Effector CD4-positive, alpha-beta T cell (primary cell): Measurements from ENCODE around the gene XKRX.

Experiments used
- DNase-seq: peaks from one replicate; pipeline ENCODE4 v3.0.0-alpha.2; 2020
- total RNA-seq: gene quantifications from one replicate; lab custom pipeline; 2026; lab: John Stamatoyannopoulos, UW

Gene XKRX
- total RNA-seq, result 0.56 reads per million

- DNase-seq, result no peak
Observed at GRCh38 chrX:100928660-100929613, at the start of gene XKRX. TSS of gene XKRX (minus strand) at chrX:100928917. CDS start at chrX:100928304, 613 bp downstream.

- no peak for DNase-seq
Observed at GRCh38 chrX:100976211-100976610, 47.5 kb upstream of the XKRX start.

- no peak for DNase-seq
Observed at GRCh38 chrX:100975212-100975611, 46.5 kb upstream of the XKRX start.

GRCh38 chrX:100973411-100973810 lies 44.7 kb upstream of the XKRX start:
- no peak for DNase-seq

- no peak for DNase-seq
Observed at GRCh38 chrX:100969936-100970335, 41.2 kb upstream of the XKRX start.

GRCh38 chrX:100969408-100969807 lies 40.7 kb upstream of the XKRX start, which contains the start of gene ARL13A:
TSS of gene ARL13A (plus strand) at chrX:100969708. CDS start at chrX:100973690, 3,982 bp downstream.
- DNase-seq, result no peak

GRCh38 chrX:100964362-100964761 lies 35.6 kb upstream of the XKRX start:
- DNase-seq, result no peak

- DNase-seq, result no peak
Observed at GRCh38 chrX:100962811-100963210, 34.1 kb upstream of the XKRX start.

- DNase-seq, result no peak
Observed at GRCh38 chrX:100948557-100948956, 19.8 kb upstream of the XKRX start.

- no peak for DNase-seq
Observed at GRCh38 chrX:100946299-100946927, 17.7 kb upstream of the XKRX start.

GRCh38 chrX:100944601-100945000 lies 15.9 kb upstream of the XKRX start:
- no peak for DNase-seq

- no peak for DNase-seq
Observed at GRCh38 chrX:100939333-100939732, 10.6 kb upstream of the XKRX start.

GRCh38 chrX:100935767-100936166 lies 7.0 kb upstream of the XKRX start:
- no peak for DNase-seq

GRCh38 chrX:100931925-100932285 lies 3.2 kb upstream of the XKRX start:
- no peak for DNase-seq

GRCh38 chrX:100931218-100931924 lies 2.7 kb upstream of the XKRX start:
- DNase-seq, result no peak

- no peak for DNase-seq
Observed at GRCh38 chrX:100926453-100926852, 2.3 kb downstream of the XKRX start.

- no peak for DNase-seq
Observed at GRCh38 chrX:100924375-100924774, 4.3 kb downstream of the XKRX start.

- no peak for DNase-seq
Observed at GRCh38 chrX:100915562-100915961, 13.2 kb downstream of the XKRX start.

- DNase-seq, result no peak
Observed at GRCh38 chrX:100913111-100913510, 15.6 kb downstream of the XKRX start.

GRCh38 chrX:100911731-100912130 lies 17.0 kb downstream of the XKRX start:
- no peak for DNase-seq

GRCh38 chrX:100905620-100906019 lies 23.1 kb downstream of the XKRX start:
- no peak for DNase-seq

GRCh38 chrX:100904433-100904832 lies 24.3 kb downstream of the XKRX start:
- no peak for DNase-seq

GRCh38 chrX:100895365-100896075 lies 33.2 kb downstream of the XKRX start:
- DNase-seq, result no peak
